Osteoblast (primary cell): ENCODE results near the gene FANCB. TPM values are rescaled to one million over a fixed set of nuclear protein-coding genes. Genes with fewer than 3 reads are reported as not detected.

Experiments
- DNase-seq: peaks from one replicate; pipeline ENCODE4 v3.0.0; 2011; ENCODE audit warnings: low spot score, mixed read lengths; ENCODE audit not compliant: insufficient read length; ENCODE audit errors: missing footprints
- H2AFZ ChIP-seq: 2 replicates; pipeline ENCODE4 v1.6.0; 2011; ENCODE audit warnings: mild to moderate bottlenecking, low read length
- H3K27ac ChIP-seq: 2 replicates; pipeline ENCODE4 v1.5.1; 2011; ENCODE audit warnings: mild to moderate bottlenecking, low read depth, low read length, moderate library complexity
- H3K27me3 ChIP-seq: 2 replicates; pipeline ENCODE4 v1.6.0; 2012; ENCODE audit warnings: mild to moderate bottlenecking, control low read depth, inconsistent platforms, low read length, moderate library complexity; ENCODE audit not compliant: insufficient read depth
- H3K36me3 ChIP-seq: 2 replicates; pipeline ENCODE4 v1.5.1; 2011; ENCODE audit warnings: mild to moderate bottlenecking, low read length, control low read depth, moderate library complexity; ENCODE audit not compliant: insufficient read depth
- H3K4me1 ChIP-seq: 2 replicates; pipeline ENCODE4 v1.5.1; 2011; ENCODE audit warnings: mild to moderate bottlenecking, low read length, control low read depth, moderate library complexity; ENCODE audit not compliant: insufficient read depth
- H3K4me2 ChIP-seq: 2 replicates; pipeline ENCODE4 v1.6.0; 2011; ENCODE audit warnings: mild to moderate bottlenecking, low read length; ENCODE audit not compliant: insufficient read depth
- H3K4me3 ChIP-seq: fragments of 200-600 bp; sonication (generic); 3 replicates; pipeline ENCODE4 v1.5.1; 2012; ENCODE audit warnings: mild to moderate bottlenecking, low read length, inconsistent platforms; ENCODE audit not compliant: insufficient read depth
- H3K79me2 ChIP-seq: 2 replicates; pipeline ENCODE4 v1.6.0; 2012; ENCODE audit warnings: mild to moderate bottlenecking, low read length, control low read depth, inconsistent platforms; ENCODE audit not compliant: insufficient read depth
- H3K9me3 ChIP-seq: 2 replicates; pipeline ENCODE4 v1.5.1; 2011; ENCODE audit warnings: low read depth, low read length, control low read depth
- H4K20me1 ChIP-seq: 2 replicates; pipeline ENCODE4 v1.6.0; 2012; ENCODE audit warnings: mild to moderate bottlenecking, low read length, control low read depth; ENCODE audit not compliant: insufficient read depth
- CTCF ChIP-seq: IDR thresholded peaks from 2 replicates; pipeline ENCODE4 v1.5.1; 2011; ENCODE audit warnings: mild to moderate bottlenecking, low read depth, low read length, moderate library complexity; ENCODE audit errors: extremely low read depth
- total RNA-seq: library from RNA; depleted of rRNA; stranded (reverse); fragments of >200 nt; gene quantifications from 2 replicates; pipeline ENCODE4 v1.2.3, GENCODE V29; 2012

FANCB gene
- total RNA-seq, 1 donor, result 3.6 TPM

GRCh38 chrX:14825851-14826250 is 47.0 kb downstream of the FANCB start:
- no peak overlapping the region for H3K4me2 ChIP-seq
- no peak overlapping the region for H3K27ac ChIP-seq
- no peaks in the 10 kb centered on the region for H3K4me1 ChIP-seq
- peak; percentile 11 for DNase-seq
- no peaks in the 10 kb centered on the region for H3K9me3 ChIP-seq
- no peaks in the 10 kb centered on the region for H3K27me3 ChIP-seq
- no peak for TF ChIP-seq CTCF
- no peak overlapping the region for H3K4me3 ChIP-seq
- H2AFZ ChIP-seq, result no peak overlapping the region
- H3K36me3 ChIP-seq, result no peaks in the 10 kb centered on the region
- no peaks in the 10 kb centered on the region for H4K20me1 ChIP-seq
- no peaks in the 10 kb centered on the region for H3K79me2 ChIP-seq

- H3K4me2 ChIP-seq, result no peak overlapping the region
- no peaks in the 10 kb centered on the region for H3K36me3 ChIP-seq
- no peaks in the 10 kb centered on the region for H3K4me1 ChIP-seq
- no peaks in the 10 kb centered on the region for H3K27me3 ChIP-seq
- TF ChIP-seq CTCF, result no peak
- DNase-seq, result no peak
- no peak overlapping the region for H3K27ac ChIP-seq
- H3K4me3 ChIP-seq, result no peak overlapping the region
- no peak overlapping the region for H2AFZ ChIP-seq
- no peaks in the 10 kb centered on the region for H3K79me2 ChIP-seq
- H3K9me3 ChIP-seq, result no peaks in the 10 kb centered on the region
- H4K20me1 ChIP-seq, result no peaks in the 10 kb centered on the region
These were observed 53.1 kb downstream of the FANCB start for GRCh38 chrX:14819769-14820168.

- no peaks in the 10 kb centered on the region for H3K9me3 ChIP-seq
- H4K20me1 ChIP-seq, result no peaks in the 10 kb centered on the region
- H3K79me2 ChIP-seq, result no peaks in the 10 kb centered on the region
- no peak overlapping the region for H3K27ac ChIP-seq
- no peaks in the 10 kb centered on the region for H3K36me3 ChIP-seq
- no peaks in the 10 kb centered on the region for H3K4me1 ChIP-seq
- DNase-seq, result no peak
- H3K4me2 ChIP-seq, result no peak overlapping the region
- no peaks in the 10 kb centered on the region for H3K27me3 ChIP-seq
- no peak for TF ChIP-seq CTCF
- no peak overlapping the region for H2AFZ ChIP-seq
- H3K4me3 ChIP-seq, result no peak overlapping the region
These were observed 55.3 kb downstream of the FANCB start for GRCh38 chrX:14817571-14817970.

GRCh38 chrX:14802943-14803710 is 69.7 kb downstream of the FANCB start:
- no peak for TF ChIP-seq CTCF
- DNase-seq, result no peak
- Histone ChIP-seq H3K4me3 (no peak overlapping the region), H2AFZ (no peak overlapping the region), H3K79me2 (no peaks in the 10 kb centered on the region), H4K20me1 (no peaks in the 10 kb centered on the region), H3K9me3 (no peaks in the 10 kb centered on the region), H3K4me2 (no peak overlapping the region), H3K27me3 (no peaks in the 10 kb centered on the region), H3K4me1 (no peaks in the 10 kb centered on the region), H3K36me3 (no peaks in the 10 kb centered on the region), H3K27ac (no peak overlapping the region)
